Calu3 (cell line): ENCODE results near the gene ZYG11A. TPM values are rescaled to one million over a fixed set of nuclear protein-coding genes. Genes with fewer than 3 reads are reported as not detected.

Experiments
- BruUV-seq: library from RNA; stranded (reverse); fragments of 400-500 nt; replicated peaks from 2 replicates; lab custom pipeline; 2021; lab: Mats Ljungman, UMichigan
- CTCF ChIA-PET: fragments of 300-600 bp; sonication (Branson Sonifier 250); formaldehyde crosslinking; loops from one replicate; lab custom pipeline; 2022; ENCODE audit warnings: antibody characterized with exemption; lab: Charles Lee
- DNase-seq: peaks from one replicate; pipeline ENCODE4 v3.0.0; 2022
- H3K27ac Mint-ChIP-seq: one replicate; pipeline ENCODE4 v1.8.0; 2022; ENCODE audit warnings: mixed read lengths; ENCODE audit not compliant: unreplicated experiment
- H3K27me3 Mint-ChIP-seq: one replicate; pipeline ENCODE4 v1.8.0; 2022; ENCODE audit warnings: mixed read lengths; ENCODE audit not compliant: unreplicated experiment
- H3K36me3 Mint-ChIP-seq: one replicate; pipeline ENCODE4 v1.8.0; 2022; ENCODE audit warnings: mild to moderate bottlenecking, moderate library complexity, mixed read lengths; ENCODE audit not compliant: insufficient read depth, unreplicated experiment
- H3K4me1 Mint-ChIP-seq: one replicate; pipeline ENCODE4 v1.8.0; 2022; ENCODE audit warnings: mild to moderate bottlenecking, low read depth, mixed read lengths; ENCODE audit not compliant: unreplicated experiment
- H3K4me3 Mint-ChIP-seq: one replicate; pipeline ENCODE4 v1.8.0; 2022; ENCODE audit warnings: mild to moderate bottlenecking, low read depth, moderate library complexity, mixed read lengths; ENCODE audit not compliant: unreplicated experiment
- H3K9me3 Mint-ChIP-seq: one replicate; pipeline ENCODE4 v1.8.0; 2022; ENCODE audit warnings: low read depth, mixed read lengths; ENCODE audit not compliant: unreplicated experiment
- CTCF ChIP-seq: fragments of 200-600 bp; IDR thresholded peaks from one replicate; pipeline ENCODE4 v1.8.0; 2022; ENCODE audit warnings: antibody characterized with exemption; ENCODE audit not compliant: unreplicated experiment
- intact Hi-C: fragments of 100-400 bp; cut with micrococcal nuclease; formaldehyde crosslinking; loops from one replicate; pipeline ENCODE4 v1.10.0; 2022; ENCODE audit not compliant: unreplicated experiment
- total RNA-seq: library from RNA; stranded (reverse); gene quantifications from 2 replicates; pipeline ENCODE4 v1.2.3, GENCODE V29; 2022

The ZYG11A gene
- total RNA-seq, 1 experiment from 2014 or later = not detected

- intact Hi-C loops = no loop called here
- H3K27ac Mint-ChIP-seq = no peak overlapping the region
- peaks cover 4% of the 10 kb centered on the region for H3K36me3 Mint-ChIP-seq
- TF ChIP-seq CTCF = no peak
- no peak overlapping the region for H3K4me3 Mint-ChIP-seq
- no peak for DNase-seq
- no TSS peak for BruUV-seq
- H3K4me1 Mint-ChIP-seq = no peaks in the 10 kb centered on the region
- H3K9me3 Mint-ChIP-seq = no peaks in the 10 kb centered on the region
- no peaks in the 10 kb centered on the region for H3K27me3 Mint-ChIP-seq
- CTCF ChIA-PET = no interaction called here
Observed at GRCh38 chr1:52892424-52893215, 50.1 kb downstream of the ZYG11A start.

DNA sequence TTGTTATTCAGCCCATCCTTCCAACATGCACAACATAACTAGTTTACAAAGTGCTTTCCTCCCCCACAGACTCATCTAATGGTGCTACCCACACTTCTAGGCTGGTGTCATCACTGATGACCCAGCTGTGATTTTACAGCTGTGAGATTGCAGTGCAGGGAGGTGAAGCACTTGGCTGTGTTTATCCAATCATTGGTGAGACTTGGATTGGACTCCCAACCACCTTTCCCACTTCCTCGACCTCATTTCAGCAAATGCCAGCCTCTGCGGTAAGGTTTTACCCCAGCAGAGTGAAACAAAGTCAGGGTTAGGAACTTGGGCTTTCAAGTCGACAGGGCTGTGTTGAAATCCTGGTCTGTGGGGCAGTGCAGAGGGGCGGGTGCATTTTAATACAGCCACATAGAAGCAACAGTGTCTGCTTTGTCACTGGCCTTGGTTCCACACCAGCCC is 56.9 kb downstream of the ZYG11A start:
- no peak overlapping the region for H3K27ac Mint-ChIP-seq
- no peak overlapping the region for H3K4me3 Mint-ChIP-seq
- H3K4me1 Mint-ChIP-seq = no peaks in the 10 kb centered on the region
- DNase-seq = no peak
- no TSS peak for BruUV-seq
- H3K9me3 Mint-ChIP-seq = no peaks in the 10 kb centered on the region
- CTCF ChIA-PET = no interaction called here
- TF ChIP-seq CTCF = no peak
- H3K36me3 Mint-ChIP-seq = peaks cover 4% of the 10 kb centered on the region
- no peaks in the 10 kb centered on the region for H3K27me3 Mint-ChIP-seq
- intact Hi-C loops = no loop called here

GRCh38 chr1:52900402-52900801 is 57.8 kb downstream of the ZYG11A start:
- H3K4me3 Mint-ChIP-seq = no peak overlapping the region
- intact Hi-C loops = no loop called here
- no peak overlapping the region for H3K27ac Mint-ChIP-seq
- no TSS peak for BruUV-seq
- peaks cover 4% of the 10 kb centered on the region for H3K36me3 Mint-ChIP-seq
- H3K9me3 Mint-ChIP-seq = no peaks in the 10 kb centered on the region
- DNase-seq = no peak
- H3K4me1 Mint-ChIP-seq = no peaks in the 10 kb centered on the region
- CTCF ChIA-PET = no interaction called here
- no peaks in the 10 kb centered on the region for H3K27me3 Mint-ChIP-seq
- no peak for TF ChIP-seq CTCF

DNA sequence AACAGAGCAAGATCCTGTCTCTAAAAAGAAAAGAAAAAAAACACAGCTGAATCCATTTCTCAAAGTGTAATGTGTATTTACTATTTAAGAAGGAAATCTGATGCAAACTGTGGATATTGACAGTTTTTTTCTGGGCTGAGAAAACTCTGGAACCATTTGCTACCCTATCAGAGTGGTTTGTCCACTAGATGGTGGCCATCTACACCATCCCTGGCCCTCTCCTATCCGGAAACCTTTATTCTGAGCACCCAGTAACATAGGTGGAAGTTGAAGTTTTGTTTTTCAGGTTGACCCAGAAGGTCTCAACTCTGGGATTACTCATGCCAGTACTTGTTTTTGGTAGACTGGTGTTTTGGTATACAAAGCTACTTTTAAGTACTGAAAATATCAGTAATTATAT is 58.8 kb downstream of the ZYG11A start:
- TF ChIP-seq CTCF = no peak
- DNase-seq = no peak
- Mint-ChIP-seq H3K27ac (no peak overlapping the region), H3K4me3 (no peak overlapping the region), H3K27me3 (no peaks in the 10 kb centered on the region), H3K9me3 (no peaks in the 10 kb centered on the region), H3K36me3 (peaks cover 3% of the 10 kb centered on the region), H3K4me1 (no peaks in the 10 kb centered on the region)
- CTCF ChIA-PET = no interaction called here
- BruUV-seq = no TSS peak
- intact Hi-C loops = no loop called here
